Measurements from ENCODE around the gene PLA2G12A. TPM values are rescaled to one million over a fixed set of nuclear protein-coding genes. Genes with fewer than 3 reads are reported as not detected.

PLA2G12A gene
- total RNA-seq, 6 donors from 2014 or later: 8.4 to 34.2 (median 24.1) TPM

DNA sequence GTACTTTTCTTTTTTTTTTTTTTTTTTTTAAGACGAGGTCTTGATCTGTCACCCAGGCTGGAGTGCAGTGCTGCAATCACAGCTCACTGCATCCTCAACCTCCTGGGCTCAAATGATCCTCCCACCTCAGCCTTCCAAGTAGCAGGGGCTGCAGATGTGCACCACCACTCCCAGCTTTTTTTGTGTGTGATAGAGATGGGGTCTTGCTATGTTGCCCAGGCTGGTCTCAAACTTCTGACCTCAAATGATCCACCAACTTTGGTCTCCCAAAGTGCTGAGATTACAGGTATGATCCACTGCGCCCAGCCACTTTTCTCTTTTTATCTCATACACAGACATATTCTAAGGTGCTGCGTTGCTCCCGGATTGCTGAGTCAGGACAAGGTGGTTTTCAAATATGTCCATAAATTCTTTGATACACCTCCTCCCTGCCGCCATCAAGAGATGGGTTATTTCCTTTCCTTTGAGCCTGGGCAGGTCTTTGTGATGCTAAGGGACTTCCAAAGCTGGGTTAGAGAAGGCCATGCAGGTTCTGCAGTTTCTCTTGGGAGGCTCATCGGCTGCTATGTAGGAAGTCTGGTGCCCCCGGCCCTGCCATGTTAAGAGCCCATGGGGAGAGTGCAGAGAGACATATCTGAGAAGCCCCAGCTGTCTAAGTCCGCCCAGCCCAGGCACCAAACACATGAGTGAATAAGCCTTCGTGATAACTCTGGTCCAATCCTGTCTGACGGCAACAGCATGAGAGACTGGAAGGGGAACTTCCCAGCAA, 8.4 kb upstream of the PLA2G12A start:
- Histone ChIP-seq H3K4me1 (no peaks in the 10 kb centered on the region), H3K36me3 (no peaks in the 10 kb centered on the region), H3K27ac (no peak overlapping the region), H3K27me3 (no peaks in the 10 kb centered on the region), H3K4me3 (no peak overlapping the region), H3K9me3 (no peaks in the 10 kb centered on the region)
- ATAC-seq (ENCODE audit: low FRiP score in 2 of 2) (no peak), DNase-seq (no peak)
- WGBS, 2 donors: 91 to 92% methylated on average over 10 of the region's 10 CpGs
- TF ChIP-seq POLR2AphosphoS5 (IDR thresholded peaks at IDR 0.05) (no peak), EP300 (IDR thresholded peaks at IDR 0.05) (no peak), POLR2A (IDR thresholded peaks at IDR 0.05) (no peak)
- TF ChIP-seq, protein P1, sequence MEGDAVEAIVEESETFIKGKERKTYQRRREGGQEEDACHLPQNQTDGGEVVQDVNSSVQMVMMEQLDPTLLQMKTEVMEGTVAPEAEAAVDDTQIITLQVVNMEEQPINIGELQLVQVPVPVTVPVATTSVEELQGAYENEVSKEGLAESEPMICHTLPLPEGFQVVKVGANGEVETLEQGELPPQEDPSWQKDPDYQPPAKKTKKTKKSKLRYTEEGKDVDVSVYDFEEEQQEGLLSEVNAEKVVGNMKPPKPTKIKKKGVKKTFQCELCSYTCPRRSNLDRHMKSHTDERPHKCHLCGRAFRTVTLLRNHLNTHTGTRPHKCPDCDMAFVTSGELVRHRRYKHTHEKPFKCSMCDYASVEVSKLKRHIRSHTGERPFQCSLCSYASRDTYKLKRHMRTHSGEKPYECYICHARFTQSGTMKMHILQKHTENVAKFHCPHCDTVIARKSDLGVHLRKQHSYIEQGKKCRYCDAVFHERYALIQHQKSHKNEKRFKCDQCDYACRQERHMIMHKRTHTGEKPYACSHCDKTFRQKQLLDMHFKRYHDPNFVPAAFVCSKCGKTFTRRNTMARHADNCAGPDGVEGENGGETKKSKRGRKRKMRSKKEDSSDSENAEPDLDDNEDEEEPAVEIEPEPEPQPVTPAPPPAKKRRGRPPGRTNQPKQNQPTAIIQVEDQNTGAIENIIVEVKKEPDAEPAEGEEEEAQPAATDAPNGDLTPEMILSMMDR (IDR thresholded peaks at IDR 0.05): no peak

DNA sequence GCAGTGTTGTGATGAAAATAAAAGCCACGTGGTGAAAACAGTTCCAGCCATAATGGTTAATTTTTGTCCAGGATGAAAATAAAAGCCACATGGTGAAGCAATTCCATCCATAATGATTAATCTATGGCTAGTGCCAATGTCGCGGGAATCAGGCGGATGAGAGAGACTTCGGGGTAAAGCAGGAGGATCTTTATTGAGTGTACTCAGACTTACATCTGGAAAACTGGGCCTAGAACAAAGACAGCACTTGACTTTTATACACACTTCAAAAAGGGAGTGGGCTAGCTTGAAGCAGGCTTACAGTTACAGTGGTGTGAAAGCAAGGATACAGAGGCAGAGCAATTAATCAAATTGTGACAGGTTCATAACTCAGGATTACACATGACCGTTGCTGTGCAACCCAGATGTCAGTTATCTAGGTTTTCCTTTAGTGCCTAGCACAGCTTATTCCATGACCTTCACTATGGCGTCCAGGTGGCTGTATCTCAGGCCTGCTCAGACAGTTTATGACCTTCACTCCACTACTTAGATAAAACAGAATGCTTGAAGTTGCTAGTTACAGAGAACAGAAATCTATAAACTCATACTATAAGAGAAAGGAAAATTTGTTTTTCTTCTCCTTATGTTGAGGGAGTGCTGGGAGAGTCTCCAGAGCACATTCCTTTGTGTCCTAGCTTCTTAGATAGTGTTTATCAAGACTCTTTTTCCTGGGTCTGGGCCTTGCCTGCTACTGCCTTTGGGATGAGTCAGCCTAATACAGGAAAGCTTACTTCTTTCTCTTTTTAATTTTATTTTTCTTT, 5.9 kb upstream of the PLA2G12A start:
- H3K27ac ChIP-seq: no peak overlapping the region
- no peak overlapping the region for H3K4me3 ChIP-seq
- ATAC-seq (ENCODE audit: low FRiP score in 2 of 2) (no peak), DNase-seq (no peak)
- no peaks in the 10 kb centered on the region for H3K36me3 ChIP-seq
- no peaks in the 10 kb centered on the region for H3K9me3 ChIP-seq
- H3K4me1 ChIP-seq: peaks cover 0 to 2% (median 0%) of the 10 kb centered on the region in 4 donors
- WGBS, 2 donors: 80 to 82% methylated on average over 7 of the region's 7 CpGs
- no peaks in the 10 kb centered on the region for H3K27me3 ChIP-seq
- TF ChIP-seq EP300 (IDR thresholded peaks at IDR 0.05): no peak
- no peak for TF ChIP-seq POLR2AphosphoS5 (IDR thresholded peaks at IDR 0.05)
- TF ChIP-seq, protein P1 (IDR thresholded peaks at IDR 0.05): no peak
- TF ChIP-seq POLR2A (IDR thresholded peaks at IDR 0.05): no peak

DNA sequence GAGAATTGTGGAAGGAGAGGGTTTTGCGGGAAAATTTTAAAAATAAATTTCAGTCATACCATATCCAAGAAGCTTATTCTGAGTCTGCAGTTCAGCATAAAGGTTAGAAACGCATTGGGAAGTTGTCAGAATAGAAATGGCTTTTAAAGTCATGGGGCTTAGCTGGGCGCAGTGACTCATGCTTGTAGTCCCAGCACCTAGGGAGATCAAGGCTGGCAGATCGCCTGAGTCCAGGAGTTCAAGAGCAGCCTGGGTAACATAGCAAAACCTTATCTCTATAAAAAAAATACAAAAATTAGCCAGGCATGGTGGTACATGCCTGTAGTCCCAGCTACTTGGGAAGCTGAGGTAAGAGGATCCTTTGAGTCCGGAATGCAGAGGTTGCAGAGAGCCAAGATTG, 3.9 kb upstream of the PLA2G12A start:
- ATAC-seq (ENCODE audit: low FRiP score in 2 of 2) (no peak), DNase-seq (no peak)
- TF ChIP-seq, protein P1 (IDR thresholded peaks at IDR 0.05): no peak
- no peak for TF ChIP-seq POLR2AphosphoS5 (IDR thresholded peaks at IDR 0.05)
- no peak for TF ChIP-seq EP300 (IDR thresholded peaks at IDR 0.05)
- Histone ChIP-seq H3K36me3 (no peaks in the 10 kb centered on the region), H3K4me3 (no peak overlapping the region), H3K27ac (no peak overlapping the region), H3K27me3 (no peaks in the 10 kb centered on the region), H3K4me1 (peaks cover 0 to 12% (median 3%) of the 10 kb centered on the region in 4 donors), H3K9me3 (no peaks in the 10 kb centered on the region)
- 94 to 95% methylated on average over 5 of the region's 5 CpGs for whole genome bisulfite sequencing, 2 donors

DNA sequence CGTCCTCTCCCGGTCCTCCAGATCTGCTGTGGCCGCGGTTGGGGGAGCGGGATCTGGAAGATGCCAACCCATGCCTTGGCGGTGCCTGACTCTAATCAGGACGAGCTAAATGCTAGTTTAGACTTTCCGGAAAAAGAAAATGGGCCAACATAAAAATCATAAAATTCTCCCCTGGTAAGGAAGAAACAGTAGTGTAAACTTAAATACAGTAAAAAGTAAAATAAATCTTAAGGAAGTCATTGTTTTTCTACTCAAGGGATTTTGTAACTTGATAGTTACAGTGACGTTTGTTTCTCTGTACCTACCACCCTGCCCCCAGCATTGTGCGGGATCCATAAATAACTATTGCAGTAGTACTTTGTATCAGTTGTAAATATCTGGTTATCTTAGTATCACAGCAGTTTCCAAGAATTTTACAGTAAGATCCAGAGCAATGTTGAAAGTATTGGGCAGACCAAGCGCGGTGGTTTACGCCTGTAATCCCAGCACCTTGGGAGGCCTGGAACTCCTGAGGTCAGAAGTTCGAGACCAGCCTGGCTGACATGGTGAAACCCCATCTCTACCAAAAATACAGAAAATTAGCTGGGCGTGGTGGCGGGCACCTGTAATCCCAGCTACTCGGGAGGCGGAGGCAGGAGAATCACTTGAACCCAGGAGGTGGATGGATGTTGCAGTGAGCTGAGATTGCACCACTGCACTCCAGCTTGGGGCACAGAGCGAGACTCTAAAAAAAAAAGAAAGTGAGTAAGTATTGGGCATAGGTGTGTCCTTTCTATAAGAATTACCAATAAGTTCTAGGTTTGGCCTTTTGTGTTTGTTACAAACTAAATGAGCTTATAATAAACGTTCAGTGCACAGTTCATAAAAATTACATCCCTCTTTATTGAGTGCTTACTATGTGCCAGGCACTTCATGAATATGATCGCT, 1.0 kb upstream of the PLA2G12A start:
- peak overlapping the region; percentile 76 to 87 (median 84) for H3K27ac ChIP-seq
- WGBS, 2 donors: 54 to 60% methylated on average over 19 to 21 of the region's 21 CpGs
- H3K27me3 ChIP-seq: no peaks in the 10 kb centered on the region
- H3K4me3 ChIP-seq: peak overlapping the region; percentile 49 to 98 (median 76)
- TF ChIP-seq EP300 (IDR thresholded peaks at IDR 0.05) (no peak), POLR2AphosphoS5 (IDR thresholded peaks at IDR 0.05) (no peak), POLR2A (IDR thresholded peaks at IDR 0.05) (no peak)
- TF ChIP-seq, protein P1 (IDR thresholded peaks at IDR 0.05): no peak
- peak in 1 of 2 donors; percentile 44 for DNase-seq
- no peak for ATAC-seq (ENCODE audit: low FRiP score in 2 of 2)
- H3K36me3 ChIP-seq: no peaks in the 10 kb centered on the region
- H3K9me3 ChIP-seq: no peaks in the 10 kb centered on the region
- H3K4me1 ChIP-seq: peaks cover 0 to 21% (median 8%) of the 10 kb centered on the region in 4 donors

All from upper lobe of left lung (tissue), 6 donors.